Activated effector memory CD4-positive, alpha-beta T cell treated with Interleukin-2 at 50 U/mL for 16 hours (primary cell): ENCODE results near the gene KLHL30.

Experiments
- DNase-seq: peaks from one replicate; pipeline ENCODE4 v3.0.0-alpha.2; 2020

KLHL30 gene

GRCh38 chr2:238187618-238188548 is 49.4 kb downstream of the KLHL30 start:
- DNase-seq, result no peak

DNA sequence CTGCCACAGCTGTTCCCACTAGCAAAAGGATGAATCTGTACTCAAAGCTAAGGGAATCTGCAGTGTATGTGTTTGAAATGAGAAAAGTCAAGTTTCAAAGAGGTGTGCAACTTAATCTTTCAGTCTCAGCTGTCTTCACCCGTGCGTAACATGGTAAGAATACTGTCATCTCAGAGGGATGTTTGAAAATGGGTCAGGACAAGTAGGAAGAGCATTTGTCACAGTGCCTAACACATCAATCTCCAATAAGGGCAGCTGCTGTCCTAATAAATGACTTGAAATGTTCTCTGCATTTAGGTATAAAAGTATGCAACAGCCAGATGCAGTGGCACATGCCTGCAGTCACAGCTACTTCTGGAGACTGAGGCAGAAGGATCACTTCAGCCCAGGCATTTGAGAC is 52.0 kb downstream of the KLHL30 start:
- no peak for DNase-seq
